HG03460 (cell line): Measurements from ENCODE around the gene CDC42BPG.

Source experiments
- ATAC-seq: cut with Tn5 transposase; IDR thresholded peaks from one replicate; pipeline ENCODE4 v1.9.1; 2021; ENCODE audit not compliant: unreplicated experiment

Gene CDC42BPG, protein sequence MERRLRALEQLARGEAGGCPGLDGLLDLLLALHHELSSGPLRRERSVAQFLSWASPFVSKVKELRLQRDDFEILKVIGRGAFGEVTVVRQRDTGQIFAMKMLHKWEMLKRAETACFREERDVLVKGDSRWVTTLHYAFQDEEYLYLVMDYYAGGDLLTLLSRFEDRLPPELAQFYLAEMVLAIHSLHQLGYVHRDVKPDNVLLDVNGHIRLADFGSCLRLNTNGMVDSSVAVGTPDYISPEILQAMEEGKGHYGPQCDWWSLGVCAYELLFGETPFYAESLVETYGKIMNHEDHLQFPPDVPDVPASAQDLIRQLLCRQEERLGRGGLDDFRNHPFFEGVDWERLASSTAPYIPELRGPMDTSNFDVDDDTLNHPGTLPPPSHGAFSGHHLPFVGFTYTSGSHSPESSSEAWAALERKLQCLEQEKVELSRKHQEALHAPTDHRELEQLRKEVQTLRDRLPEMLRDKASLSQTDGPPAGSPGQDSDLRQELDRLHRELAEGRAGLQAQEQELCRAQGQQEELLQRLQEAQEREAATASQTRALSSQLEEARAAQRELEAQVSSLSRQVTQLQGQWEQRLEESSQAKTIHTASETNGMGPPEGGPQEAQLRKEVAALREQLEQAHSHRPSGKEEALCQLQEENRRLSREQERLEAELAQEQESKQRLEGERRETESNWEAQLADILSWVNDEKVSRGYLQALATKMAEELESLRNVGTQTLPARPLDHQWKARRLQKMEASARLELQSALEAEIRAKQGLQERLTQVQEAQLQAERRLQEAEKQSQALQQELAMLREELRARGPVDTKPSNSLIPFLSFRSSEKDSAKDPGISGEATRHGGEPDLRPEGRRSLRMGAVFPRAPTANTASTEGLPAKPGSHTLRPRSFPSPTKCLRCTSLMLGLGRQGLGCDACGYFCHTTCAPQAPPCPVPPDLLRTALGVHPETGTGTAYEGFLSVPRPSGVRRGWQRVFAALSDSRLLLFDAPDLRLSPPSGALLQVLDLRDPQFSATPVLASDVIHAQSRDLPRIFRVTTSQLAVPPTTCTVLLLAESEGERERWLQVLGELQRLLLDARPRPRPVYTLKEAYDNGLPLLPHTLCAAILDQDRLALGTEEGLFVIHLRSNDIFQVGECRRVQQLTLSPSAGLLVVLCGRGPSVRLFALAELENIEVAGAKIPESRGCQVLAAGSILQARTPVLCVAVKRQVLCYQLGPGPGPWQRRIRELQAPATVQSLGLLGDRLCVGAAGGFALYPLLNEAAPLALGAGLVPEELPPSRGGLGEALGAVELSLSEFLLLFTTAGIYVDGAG (N-terminal part only)

DNA sequence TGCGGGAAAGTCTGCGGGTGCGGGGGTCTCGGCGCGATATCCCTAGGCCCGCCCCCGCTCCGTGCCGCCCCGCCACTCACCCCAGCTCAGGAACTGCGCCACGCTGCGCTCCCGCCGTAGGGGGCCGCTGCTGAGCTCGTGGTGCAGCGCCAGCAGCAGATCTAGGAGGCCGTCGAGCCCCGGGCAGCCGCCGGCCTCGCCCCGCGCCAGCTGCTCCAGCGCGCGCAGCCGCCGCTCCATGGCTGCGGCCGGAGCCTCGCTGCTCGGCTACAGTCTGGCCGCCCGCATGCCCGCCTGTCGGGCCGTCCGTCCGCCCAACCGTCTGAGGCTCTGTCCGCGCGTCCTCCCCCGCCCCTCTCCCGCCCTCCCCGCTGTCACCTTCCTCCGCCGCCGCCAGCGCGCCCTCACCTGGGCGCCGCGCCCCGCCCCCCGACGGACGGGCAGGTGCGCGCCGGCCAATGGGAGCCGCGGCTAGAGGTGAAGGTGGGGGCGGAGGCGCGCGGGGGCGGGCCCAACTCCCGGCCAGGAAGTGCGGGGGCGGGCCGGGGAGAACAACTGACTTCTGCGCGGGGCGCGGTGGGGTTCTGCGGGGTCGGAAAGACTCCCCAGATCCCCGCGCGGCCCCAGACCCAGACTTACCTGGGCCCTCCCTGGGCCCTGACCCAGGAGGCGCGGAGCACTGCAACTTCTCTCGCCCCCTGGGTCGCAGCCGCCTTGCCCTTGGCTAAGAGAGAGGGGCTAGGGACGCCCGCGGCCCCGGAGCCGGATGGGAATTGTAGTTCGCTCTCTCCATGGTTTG, at the start of gene CDC42BPG:
CDC42BPG (minus strand) TSS at position 324 of the 799 bp plus-strand sequence; CDS start at position 240, 84 bp downstream.
- ATAC-seq, result no peak

DNA sequence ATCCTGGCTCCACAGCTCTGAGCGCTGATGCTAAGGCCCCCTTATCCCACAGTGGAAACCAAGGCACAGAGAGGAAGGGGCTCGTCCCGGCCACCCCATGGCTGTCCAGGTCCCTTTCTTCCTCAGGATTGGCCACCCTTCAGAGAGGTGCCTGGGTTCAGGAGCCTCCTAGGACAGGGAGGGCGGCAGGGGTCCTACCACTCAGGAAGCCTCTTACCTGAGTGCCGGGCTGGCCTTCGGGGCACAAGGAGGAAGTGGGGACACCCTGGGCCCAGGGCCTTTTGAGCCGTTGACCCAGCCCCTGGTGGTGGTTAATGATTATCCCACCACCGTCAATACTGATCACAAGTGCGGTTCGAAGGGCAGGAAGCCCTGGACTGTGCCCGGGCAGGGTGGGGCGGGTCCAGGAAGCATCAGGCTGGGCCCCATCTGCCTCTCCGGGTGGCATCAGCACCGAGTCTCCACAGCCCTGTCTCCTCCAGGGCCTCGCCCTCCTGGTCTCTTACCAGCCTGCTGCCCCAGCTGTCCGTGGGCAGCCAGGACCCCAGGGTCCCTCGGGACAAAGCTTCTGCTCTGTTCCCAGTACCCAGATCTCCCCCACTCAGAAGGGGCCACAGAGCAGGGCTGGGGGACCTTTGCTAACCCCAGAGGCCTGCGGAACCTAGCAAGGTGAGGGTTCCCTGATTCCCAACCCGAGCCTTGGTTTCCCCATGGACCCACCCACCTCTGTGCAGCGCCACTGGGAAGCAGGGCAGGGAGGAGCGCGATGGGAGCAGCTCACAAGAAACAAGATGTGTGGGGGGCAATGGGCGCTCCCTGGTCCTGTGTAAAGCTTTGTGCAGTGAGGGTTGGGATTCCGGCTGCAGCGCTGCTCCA, 49.0 kb upstream of the CDC42BPG start:
- no peak for ATAC-seq

DNA sequence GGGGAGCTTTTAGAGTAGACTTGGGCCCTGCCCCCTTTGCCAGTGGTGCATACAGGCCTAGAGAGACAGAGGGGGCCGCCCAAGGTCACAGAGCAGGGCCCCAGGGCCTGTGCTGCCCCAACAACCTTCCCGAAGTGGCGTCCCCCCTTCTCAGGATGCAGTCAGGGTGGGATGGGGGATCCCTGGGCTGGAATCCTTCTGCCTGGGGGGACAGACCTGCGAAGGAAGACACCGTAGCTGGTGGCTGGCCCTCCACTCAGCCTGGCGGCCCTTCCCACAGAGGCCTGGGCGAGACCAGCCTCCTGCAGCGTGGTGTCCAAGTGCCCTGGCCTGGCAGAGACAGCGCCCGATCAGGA, 48.4 kb upstream of the CDC42BPG start:
- no peak for ATAC-seq

DNA sequence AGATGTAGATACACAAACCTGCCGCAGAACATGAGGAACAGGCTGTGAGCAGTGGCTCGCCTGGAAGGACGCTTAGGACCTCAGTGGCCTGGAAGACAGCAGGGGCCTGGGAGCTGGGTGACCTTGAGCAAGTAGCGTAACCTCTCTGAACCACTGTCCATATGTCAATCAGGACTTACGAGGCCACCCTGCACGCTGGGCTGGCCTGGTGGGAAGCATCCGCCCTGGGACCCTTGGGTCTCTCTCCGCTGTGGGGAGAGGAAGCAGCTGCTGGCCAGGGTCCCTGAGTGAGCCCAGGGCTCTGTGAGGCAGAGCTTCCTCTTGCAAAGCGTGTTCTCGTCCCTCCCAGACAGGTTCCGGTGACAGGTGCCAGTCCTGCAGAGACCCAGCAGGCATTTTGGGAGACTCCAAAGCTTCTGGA, 48.0 kb upstream of the CDC42BPG start:
- ATAC-seq, result no peak

DNA sequence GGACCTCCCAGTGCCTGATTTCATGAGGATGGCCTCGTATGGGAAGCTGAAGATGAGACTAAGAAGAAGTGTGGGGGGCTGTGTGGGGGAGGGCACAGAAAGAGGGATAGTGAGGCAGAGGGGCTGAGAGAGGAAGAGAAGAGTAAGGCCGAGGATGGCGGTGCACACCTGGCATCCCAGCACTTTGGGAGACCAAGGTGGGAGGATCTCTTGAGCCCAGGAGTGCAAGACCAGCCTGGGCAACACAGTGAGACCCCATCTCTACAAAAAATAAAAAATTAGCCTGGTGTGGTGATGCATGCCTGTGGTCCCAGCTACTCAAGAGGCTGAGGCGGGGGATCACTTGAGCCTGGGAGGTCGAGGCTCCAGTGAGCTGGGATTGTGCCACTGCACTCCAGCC, 47.4 kb upstream of the CDC42BPG start:
- ATAC-seq, result no peak

DNA sequence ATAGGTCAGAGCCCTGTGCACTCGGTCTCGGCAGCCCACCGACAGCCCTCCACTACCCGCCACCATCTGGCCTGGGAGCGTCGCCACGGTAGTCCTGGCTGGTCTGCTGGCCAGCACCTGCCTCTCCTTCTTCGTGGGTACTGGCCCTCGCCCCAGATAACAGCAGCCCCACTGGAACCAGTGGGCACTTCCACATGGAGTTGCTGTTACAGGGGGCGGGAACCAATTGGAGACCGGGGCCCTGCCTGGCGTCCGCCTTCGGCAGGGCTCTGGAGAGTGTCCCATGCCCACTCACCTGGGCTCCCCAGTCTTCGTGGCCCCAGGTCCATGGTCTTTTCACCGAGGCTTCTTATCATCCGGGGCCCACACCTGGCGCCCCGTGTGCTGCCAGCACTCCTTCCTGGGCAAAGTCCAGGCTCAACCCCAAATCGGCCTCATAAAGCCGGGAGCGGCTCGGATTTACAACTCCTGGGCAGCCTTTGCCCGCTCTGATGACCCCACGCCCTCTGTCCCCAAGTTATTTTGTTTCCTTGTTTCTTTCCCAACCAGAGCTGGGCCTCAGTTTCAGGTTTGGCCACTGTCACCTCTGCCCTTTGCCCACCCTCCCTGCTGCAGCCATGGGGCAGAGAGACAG, 46.9 kb upstream of the CDC42BPG start:
- ATAC-seq, result no peak

DNA sequence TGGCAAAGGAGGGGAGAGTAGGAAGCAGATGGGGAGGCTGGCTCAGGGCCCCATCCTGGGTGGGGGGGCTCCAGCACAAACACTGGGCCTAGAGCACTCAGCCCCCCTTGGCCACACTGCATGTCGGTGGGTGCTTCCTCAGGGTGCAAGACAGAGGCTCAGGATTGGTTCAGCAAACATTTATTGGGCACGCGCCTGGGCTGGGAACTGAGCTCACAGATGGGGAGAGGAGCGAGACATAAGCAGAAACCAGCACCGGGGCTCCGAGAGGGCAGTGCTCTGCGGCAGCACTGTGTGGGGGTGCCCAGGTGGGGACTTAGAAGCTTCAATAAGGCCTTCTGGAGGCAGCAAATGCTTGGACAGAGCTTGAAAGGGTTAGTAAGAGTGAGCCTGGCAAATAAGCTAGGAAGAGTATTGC, 46.1 kb upstream of the CDC42BPG start:
- ATAC-seq, result no peak

DNA sequence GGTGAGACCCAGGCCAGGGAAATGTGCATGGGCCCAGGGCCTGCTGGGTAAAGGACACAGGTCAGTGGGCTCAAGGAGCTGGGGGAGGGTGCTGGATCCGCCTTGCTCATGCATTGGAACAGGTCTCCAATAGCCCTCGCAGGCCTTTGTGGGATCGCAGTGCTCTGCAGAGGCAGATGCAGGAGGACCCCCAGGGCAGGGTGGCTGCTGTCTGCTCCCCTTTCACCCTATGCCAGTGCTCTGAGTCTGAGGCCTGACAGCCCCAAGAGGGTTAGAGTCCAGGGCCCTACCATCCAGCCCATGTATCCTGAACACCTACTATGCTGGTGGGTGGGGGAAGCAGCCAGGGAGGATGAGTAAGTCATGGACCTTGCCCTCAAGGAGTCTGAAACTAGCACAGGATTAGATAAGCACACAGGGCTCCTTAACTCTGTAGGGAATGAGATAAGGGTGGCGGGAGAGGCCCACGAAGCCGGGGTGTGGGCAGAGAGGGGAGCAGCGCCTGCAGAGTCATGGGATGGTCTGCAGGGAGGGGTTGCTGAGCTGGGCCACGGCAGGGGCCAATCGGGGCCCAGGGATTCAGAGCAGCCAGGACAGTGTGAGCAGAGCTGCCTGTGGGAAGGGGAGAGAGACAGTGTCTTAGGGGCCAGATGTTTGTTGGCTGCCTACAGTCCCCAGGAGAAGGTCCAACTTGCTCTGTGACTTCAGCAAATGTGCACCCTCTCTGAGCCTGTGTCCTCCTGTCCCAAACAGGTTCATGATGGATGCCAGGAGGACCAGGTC, 44.5 kb upstream of the CDC42BPG start:
- no peak for ATAC-seq

DNA sequence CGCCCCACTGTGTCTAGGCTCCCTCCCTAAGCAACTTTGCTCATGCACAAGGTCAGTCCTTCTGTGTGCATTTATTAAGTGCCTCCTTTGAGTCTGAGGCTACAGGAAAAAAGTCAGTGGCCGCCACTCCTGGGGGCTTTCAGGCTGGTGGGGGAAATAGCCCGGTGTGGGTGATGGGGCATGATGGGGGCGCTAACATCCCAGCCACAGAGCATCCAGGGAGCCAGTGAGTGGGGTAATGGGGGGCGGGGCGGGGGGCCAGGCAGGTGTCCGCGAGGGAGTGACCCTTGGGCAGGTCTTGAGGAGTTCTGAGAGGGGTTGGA, 43.9 kb upstream of the CDC42BPG start:
- no peak for ATAC-seq

DNA sequence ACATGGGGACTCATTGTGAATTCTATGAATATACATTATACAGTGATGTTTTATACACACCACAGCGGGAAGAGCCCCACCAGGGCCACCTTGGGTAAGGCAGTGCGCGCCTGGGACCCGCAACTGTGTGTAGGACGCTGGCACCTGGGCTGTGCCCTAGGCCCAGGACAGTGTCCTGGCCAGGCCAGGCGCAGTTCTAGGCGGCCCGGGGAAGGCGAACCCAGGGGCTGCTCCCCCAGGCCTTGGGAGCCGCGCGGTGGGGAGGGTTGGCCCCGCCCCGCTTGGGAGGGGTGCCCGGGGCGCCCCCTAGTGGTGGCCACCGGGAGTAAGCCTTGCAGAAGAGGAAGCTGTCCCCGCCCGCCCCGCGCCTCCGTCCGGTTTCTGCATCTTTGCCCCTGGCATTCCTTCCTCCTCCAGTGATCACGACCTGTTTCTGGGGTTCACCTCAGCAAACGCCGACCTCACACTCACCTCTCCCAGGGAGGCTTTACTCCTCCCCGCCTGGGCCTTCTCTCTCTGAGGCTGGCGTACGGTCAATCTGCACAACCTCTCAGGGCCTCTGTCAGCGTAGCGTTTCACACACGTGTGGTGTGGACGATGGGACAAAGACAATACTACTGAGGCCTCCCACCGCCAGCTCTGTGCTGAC, 43.4 kb upstream of the CDC42BPG start:
- peak; percentile 49 for ATAC-seq

DNA sequence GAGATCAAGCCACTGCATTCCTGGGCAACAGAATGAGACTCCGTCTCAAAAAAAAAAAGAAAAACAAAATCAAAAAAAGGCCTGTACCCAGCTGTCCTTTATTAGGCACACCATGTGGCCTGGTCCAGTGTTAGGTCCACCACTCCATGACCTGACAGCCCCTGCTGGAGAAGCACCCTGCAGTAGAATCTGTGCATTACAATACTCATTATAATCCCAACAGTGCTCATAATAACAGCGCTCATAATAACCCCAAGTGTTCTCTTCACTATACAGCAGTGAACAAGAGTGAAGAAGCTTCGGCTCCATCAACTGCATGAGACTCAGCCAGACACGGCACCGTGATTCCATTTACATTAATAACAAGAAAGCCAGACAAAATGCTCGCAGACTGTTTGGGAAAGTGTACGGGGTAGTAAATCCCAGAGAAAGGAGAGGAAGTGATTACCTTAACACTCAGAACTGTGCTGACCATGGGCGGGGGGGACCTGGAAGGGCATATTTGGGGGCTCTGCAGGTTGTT, 42.8 kb upstream of the CDC42BPG start:
- ATAC-seq, result no peak

DNA sequence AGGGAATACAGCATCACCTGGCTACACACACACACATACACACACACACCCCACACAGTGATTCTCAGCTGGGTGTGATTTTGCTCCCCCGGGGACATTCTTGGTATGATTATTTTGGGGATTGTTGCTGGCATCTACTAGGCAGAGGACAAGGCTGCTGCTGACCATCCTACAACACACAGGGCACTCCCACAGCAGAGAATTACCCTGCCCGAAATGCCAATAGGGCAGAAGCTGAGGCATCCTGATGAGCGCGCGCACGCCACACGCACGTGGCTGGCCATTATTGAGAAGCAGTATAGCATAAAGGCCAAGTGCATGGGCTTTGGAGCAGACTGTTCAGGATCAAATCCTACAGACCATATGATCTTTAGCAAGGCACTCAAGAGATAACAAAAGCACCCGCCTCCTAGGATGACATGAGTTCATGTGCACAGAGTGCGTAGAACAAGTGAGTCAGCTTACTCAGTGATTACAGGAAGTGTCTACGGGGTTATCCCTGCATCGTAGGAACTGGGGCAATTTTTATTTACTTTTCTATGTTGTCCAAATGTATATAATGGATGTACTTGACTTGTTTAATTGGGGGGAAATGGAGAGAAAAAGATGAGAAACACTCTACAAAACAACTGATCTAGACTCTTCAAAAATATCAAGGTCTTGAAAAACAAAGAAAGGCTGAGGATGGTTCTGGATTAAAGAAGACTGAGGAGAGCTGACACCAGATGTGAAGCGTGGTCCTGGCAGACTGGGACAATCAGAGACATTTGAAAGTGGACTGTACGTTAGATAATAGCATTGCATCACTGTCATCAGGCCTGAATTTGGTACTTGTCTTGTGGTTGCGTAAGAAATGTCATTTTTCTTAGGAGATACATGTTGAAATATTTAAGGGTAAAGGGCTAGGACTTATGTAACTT, 41.2 kb upstream of the CDC42BPG start:
- no peak for ATAC-seq

DNA sequence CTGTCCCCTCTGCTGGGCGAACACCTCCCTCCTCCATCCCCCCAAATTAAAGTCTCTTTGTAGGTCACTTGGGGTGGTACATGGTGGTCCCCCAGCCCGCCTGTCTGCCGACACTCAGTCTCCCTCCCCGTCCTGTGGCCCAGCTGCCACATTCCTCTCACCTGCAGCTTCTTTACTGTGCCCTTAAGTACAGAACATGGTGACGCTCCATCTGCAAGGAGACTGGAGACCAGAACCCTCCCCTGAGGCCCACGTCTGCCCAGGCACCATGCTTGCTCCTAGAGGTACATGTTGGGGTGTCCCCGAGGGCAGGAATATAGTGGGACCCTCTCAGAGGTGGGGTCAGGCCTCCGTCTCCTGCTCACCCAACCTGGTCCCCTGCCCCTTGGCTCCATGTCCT, 39.6 kb upstream of the CDC42BPG start:
- no peak for ATAC-seq

DNA sequence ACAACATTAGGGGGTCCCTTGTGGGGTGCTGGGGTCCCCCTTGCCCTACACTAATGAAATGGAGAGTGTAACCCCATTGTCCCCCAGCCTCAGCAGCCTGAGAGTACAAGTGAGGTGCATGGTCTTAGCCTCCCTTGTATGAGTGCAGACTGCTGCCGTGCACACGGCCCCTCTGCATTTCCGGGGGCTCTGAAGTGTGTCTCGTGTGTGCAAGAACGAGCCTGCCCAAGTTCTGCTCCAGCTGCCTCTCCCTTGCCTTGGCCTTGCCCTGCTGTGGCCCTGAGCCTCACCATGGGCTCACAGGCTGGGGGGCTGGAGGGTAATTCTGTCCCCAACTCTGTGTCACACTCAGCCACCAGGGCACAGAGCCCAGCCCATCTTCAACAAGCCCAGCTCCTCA, 39.1 kb upstream of the CDC42BPG start:
- no peak for ATAC-seq

DNA sequence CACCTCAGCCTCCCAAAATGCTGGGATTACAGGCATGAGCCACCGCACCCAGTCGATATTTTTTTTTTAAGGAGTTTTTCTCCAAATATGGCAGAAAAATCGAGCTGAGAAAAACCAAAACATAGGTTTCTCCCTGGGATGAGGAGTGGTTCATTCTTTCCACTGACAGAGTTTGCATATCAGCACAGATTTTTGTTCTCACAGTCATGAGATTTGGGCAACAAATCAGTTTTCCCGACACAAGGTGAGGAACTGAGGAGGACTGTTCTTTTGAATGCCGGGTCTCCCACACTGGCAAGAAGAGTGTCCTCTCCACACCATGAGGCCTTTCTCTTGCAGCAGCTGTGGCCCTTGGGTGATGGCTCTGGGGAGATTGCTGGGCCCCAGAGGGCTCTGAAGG, 37.8 kb upstream of the CDC42BPG start:
- ATAC-seq, result no peak

DNA sequence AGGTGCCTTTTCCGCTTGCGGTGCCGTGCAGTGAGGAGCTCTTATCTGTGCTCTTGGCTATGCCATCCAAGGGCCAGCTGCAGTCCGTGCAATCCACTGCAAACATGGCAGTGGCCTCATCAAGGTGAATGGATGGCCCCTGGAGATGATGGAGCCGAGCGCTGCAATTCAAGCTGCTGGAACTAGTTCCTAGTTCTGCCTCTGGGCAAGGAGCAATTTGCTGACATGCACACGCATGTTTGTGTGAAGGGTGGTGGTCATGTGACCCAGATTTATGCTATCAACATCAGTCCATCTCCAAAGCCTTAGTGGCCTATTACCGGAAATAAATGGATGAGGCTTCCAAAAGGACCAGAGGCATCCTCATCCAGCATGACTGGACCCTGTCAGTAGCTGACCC, 37.0 kb upstream of the CDC42BPG start:
- no peak for ATAC-seq
